GM18858 (cell line): Measurements from ENCODE around the gene TBC1D21.

ENCODE experiments used
- ATAC-seq: cut with Tn5 transposase; IDR thresholded peaks from one replicate; pipeline ENCODE4 v1.9.1; 2021; ENCODE audit not compliant: unreplicated experiment

Gene TBC1D21

DNA sequence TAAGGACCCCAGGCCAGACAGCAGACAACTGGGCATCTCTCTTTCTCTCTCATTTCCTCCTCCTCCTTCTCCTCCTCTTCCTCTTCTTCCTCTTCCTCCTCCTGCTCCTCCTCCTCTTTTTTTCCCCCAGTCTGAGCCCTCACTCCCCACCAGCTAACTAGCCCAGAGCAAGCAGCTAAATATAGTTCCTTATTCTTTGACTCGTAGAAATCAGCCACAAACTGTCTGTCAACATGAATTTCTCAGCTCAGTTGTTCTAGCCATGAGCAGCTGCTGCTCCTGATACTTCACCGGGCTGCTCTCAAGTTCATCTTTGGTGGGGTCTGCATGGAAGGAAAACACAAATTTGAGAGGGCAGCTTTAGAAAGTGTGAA, 33.7 kb downstream of the TBC1D21 start:
- no peak for ATAC-seq

GRCh38 chr15:73908030-73908821, 34.9 kb downstream of the TBC1D21 start:
- no peak for ATAC-seq

DNA sequence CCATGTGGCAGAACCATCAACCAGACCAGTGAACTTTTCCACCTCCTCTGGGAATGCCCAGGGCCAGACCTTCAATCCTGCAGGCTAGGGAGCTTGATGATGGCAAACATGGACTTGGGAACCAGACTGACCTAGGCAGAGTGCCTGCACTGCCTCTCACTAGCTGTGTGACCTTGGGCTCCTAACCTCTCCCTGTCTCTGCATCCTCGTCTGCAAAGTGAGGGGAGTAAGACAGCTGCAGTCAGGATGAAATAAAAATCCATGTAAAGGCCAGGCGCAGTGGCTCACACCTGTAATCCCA, 35.4 kb downstream of the TBC1D21 start:
- no peak for ATAC-seq

DNA sequence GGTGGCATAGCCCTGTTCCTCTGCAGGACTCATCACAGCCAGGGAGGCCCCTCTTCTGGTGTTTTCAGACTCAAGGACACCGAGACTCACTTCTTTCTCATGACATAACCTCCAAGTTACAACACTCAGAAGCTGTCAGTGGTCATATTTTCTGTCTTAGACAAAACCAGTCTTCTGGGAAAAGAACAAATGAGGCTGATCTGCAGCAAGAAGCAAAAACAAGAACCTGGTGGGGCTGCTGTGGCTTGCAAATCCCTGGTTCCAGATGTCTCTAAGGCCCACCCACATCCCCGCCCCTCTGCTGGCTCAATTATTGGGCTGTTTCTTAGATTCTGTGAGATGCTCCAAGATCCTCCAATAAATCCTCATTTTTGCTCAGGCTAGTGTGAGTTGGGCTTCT, 36.3 kb downstream of the TBC1D21 start:
- ATAC-seq = no peak

GRCh38 chr15:73910522-73911303, 37.3 kb downstream of the TBC1D21 start:
- no peak for ATAC-seq

- no peak for ATAC-seq
Observed at GRCh38 chr15:73912030-73912596, 38.7 kb downstream of the TBC1D21 start.

DNA sequence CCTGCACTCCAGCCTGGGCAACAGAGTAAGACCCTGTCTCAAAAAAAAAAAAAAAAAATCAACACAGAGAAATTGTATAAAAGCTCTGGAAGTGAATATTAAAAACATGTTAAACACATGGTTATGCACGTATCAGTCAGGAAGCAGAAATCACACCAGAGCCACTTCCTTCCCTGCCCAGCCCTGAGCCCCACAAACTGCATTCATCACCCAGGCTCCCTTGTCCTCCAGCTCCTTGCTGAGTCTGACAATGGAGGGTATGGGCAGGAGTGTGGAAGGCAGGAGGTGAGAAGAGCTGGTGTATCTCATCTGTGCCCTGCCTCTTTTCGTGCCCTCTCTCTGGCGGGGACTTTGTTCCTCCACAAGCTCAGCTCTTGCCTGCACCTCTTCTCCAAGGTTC, 40.8 kb downstream of the TBC1D21 start:
- ATAC-seq = no peak

- ATAC-seq = no peak
Observed at GRCh38 chr15:73915082-73915481, 41.7 kb downstream of the TBC1D21 start.

- no peak for ATAC-seq
Observed at GRCh38 chr15:73918784-73919183, 45.4 kb downstream of the TBC1D21 start.

DNA sequence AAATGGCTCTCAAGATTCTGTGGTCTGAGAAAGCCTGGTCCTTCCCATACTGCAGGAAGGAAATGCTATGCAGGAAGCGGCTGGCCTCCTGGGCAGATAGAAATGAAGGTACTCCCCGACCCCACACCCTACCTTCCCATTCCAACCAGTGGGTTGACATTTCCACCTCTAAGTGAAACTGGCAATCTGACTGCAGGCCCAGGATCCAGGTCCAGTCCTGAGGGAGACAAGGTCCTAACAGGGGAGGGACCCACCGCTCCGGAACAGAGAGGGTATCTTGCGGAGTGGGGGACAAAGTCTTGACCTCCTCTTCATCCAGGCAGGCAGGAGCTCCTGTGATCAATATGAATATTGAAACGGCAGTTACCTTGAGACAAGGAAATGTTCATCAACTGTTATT, 46.3 kb downstream of the TBC1D21 start:
- ATAC-seq = no peak

GRCh38 chr15:73921254-73921925, 48.0 kb downstream of the TBC1D21 start:
- no peak for ATAC-seq

- ATAC-seq = no peak
Observed at GRCh38 chr15:73922186-73923151, 49.1 kb downstream of the TBC1D21 start.

- ATAC-seq = no peak
Observed at GRCh38 chr15:73923156-73923487, 49.8 kb downstream of the TBC1D21 start.

DNA sequence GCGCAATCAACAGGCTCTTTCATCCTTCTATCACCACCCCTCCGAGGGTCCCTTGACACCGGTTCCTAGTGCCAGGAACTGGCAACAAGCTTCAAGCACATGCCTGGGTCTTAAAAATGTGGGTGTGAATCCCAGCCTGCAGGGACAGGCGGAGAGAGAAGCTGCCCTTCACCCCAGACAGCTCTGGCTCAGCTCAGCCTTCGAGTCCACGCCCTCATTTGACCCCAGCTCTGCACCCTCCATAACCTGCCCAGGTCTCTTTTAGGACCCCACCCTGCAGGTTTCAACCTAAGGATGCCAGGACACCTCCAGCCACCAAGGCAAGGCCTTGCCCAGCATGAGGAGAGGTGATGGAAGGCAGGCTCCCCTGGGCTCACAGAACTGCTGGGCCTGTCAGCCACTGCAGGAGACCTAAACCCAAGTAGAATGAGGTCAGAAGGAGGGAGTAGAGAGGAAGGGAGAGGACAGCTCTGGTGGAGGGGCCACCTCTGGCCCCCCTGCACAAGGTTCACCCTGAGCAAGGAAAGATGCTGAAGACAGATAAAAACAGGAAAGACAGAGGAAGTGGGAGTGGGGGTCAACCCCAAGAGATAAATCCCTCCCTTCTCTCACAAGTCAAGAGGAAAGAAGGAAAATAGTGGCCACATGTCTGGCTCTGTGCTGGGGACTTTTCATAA, 50.3 kb downstream of the TBC1D21 start:
- no peak for ATAC-seq

DNA sequence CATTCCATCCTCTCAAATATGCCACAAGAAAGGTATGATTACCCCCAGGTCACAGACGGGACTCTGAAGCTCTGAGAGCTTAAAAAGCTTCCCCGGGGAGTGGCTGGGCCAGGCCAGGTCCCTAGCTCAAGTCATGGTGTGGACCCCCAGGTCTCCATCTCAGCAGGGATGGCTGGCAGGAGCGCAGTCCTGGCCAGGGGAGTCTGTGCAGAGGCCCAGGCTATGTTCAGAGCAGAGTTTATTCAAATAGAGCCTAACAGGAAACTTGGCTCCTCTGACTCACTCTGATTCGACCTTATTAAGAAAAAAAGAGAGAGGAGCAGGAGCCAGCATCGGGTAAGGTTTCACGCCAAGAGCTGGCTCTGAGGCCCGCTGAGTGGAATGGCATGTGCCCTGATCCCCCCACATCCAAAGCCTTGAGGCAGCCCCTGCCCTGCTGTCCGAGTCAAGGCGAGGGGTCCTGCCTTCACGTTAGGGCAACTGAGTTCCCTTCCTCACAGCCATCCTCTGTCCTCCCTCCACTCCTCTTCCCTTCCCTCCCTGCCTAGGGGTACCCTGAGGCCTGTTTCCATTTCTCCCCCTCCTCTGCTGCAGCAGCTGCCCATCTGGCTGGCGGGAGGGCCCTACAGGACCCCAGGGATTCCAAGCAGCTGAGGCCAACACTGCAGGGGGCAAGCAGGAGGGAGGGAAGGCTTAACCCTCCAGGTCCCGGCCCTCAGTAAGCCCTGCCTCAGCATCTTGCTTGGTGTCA, 51.0 kb downstream of the TBC1D21 start:
- no peak for ATAC-seq

GRCh38 chr15:73925848-73926218, 52.5 kb downstream of the TBC1D21 start:
- no peak for ATAC-seq

- no peak for ATAC-seq
Observed at GRCh38 chr15:73926219-73927002, 53.0 kb downstream of the TBC1D21 start, which contains the start of gene LOXL1. LOXL1 (plus strand) TSS chr15:73926462; CDS start chr15:73926784, 322 bp downstream.

DNA sequence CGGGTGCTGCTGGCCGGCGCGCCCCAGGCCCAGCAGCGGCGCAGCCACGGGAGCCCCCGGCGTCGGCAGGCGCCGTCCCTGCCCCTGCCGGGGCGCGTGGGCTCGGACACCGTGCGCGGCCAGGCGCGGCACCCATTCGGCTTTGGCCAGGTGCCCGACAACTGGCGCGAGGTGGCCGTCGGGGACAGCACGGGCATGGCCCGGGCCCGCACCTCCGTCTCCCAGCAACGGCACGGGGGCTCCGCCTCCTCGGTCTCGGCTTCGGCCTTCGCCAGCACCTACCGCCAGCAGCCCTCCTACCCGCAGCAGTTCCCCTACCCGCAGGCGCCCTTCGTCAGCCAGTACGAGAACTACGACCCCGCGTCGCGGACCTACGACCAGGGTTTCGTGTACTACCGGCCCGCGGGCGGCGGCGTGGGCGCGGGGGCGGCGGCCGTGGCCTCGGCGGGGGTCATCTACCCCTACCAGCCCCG, 53.7 kb downstream of the TBC1D21 start:
- ATAC-seq = no peak
